PC-3 (cell line): ENCODE data around the gene RXRB. TPM values are rescaled to one million over a fixed set of nuclear protein-coding genes. Genes with fewer than 3 reads are reported as not detected.
"Not testable (repeated sequence)": the region's sequence is repeated elsewhere in the genome, so short reads cannot be mapped to it uniquely, and the experiment has no call there.

Experiments
- ATAC-seq: fragments of 200-7000 bp; cut with Tn5 transposase; 2 replicates; pipeline ENCODE4 v1.9.1; 2020; ENCODE audit warnings: mild to moderate bottlenecking, moderate library complexity
- BruUV-seq: library from RNA; stranded (reverse); fragments of 400-500 nt; replicated peaks from 2 replicates; lab custom pipeline; 2021; lab: Mats Ljungman, UMichigan
- CTCF ChIA-PET: fragments of 300-600 bp; sonication (Branson Sonifier 250); formaldehyde crosslinking; loops from one replicate; lab custom pipeline; 2022; ENCODE audit warnings: antibody characterized with exemption; lab: Charles Lee
- POLR2A ChIA-PET: fragments of 300-600 bp; sonication (Branson Sonifier 250); formaldehyde crosslinking; loops from one replicate; lab custom pipeline; 2022; ENCODE audit warnings: antibody characterized with exemption; ENCODE audit not compliant: unreplicated experiment; lab: Charles Lee
- DNase-seq: peaks from one replicate; pipeline ENCODE4 v3.0.0-alpha.2; 2015
- H2AFZ ChIP-seq: fragments of 300-600 bp; sonication (generic); 2 replicates; pipeline ENCODE4 v1.6.0; 2016; ENCODE audit warnings: antibody characterized with exemption, low read length
- H3F3A ChIP-seq: fragments of 300-600 bp; sonication (generic); one replicate; pipeline ENCODE4 v1.6.0; 2017; ENCODE audit warnings: antibody characterized with exemption, low read length, control low read depth, mild to moderate bottlenecking; ENCODE audit not compliant: unreplicated experiment
- H3K27ac ChIP-seq: fragments of 300-600 bp; sonication (generic); 2 replicates; pipeline ENCODE4 v1.5.1; 2016; ENCODE audit warnings: mild to moderate bottlenecking, low read length
- H3K27me3 ChIP-seq: fragments of 300-600 bp; sonication (generic); 2 replicates; pipeline ENCODE4 v1.6.1; 2016; ENCODE audit warnings: low read length, mixed read lengths
- H3K36me3 ChIP-seq: fragments of 300-600 bp; sonication (generic); 2 replicates; pipeline ENCODE4 v1.6.1; 2016; ENCODE audit warnings: low read depth, mixed run types, low read length, mixed read lengths
- H3K4me1 ChIP-seq: fragments of 300-600 bp; sonication (generic); 2 replicates; pipeline ENCODE4 v1.5.1; 2016; ENCODE audit warnings: low read length; ENCODE audit not compliant: insufficient read depth
- H3K4me2 ChIP-seq: fragments of 300-600 bp; sonication (generic); 2 replicates; pipeline ENCODE4 v1.6.0; 2016; ENCODE audit warnings: low read length
- H3K4me3 ChIP-seq: fragments of 300-600 bp; sonication (generic); 2 replicates; pipeline ENCODE4 v1.5.1; 2016; ENCODE audit warnings: mild to moderate bottlenecking, low read length, mixed read lengths
- H3K79me2 ChIP-seq: fragments of 300-600 bp; sonication (generic); 2 replicates; pipeline ENCODE4 v1.6.1; 2017; ENCODE audit warnings: low read length, mixed read lengths
- H3K9ac ChIP-seq: fragments of 300-600 bp; sonication (generic); 2 replicates; pipeline ENCODE4 v1.6.0; 2016; ENCODE audit warnings: mild to moderate bottlenecking, low read length
- H3K9me2 ChIP-seq: fragments of 300-600 bp; sonication (generic); replicated peaks from 2 replicates; pipeline ENCODE4 v1.6.1; 2016; ENCODE audit warnings: mixed run types, low read length, mixed read lengths
- H3K9me3 ChIP-seq: fragments of 300-600 bp; sonication (generic); 2 replicates; pipeline ENCODE4 v1.6.1; 2016; ENCODE audit warnings: low read length, mixed read lengths
- H4K20me1 ChIP-seq: fragments of 300-600 bp; sonication (generic); 2 replicates; pipeline ENCODE4 v1.6.1; 2016; ENCODE audit warnings: low read length, mixed read lengths
- EZH2 ChIP-seq: fragments of 300-600 bp; sonication (generic); IDR thresholded peaks from one replicate; pipeline ENCODE4 v1.6.1; 2017; ENCODE audit warnings: antibody characterized with exemption, mild to moderate bottlenecking, low read length; ENCODE audit not compliant: unreplicated experiment
- EZH2phosphoT487 ChIP-seq: fragments of 300-600 bp; sonication (generic); IDR thresholded peaks from 2 replicates; pipeline ENCODE4 v1.6.1; 2018; ENCODE audit warnings: mild to moderate bottlenecking, antibody characterized with exemption, low read length, borderline replicate concordance
- intact Hi-C: fragments of 100-400 bp; cut with micrococcal nuclease; formaldehyde crosslinking; loops from 2 replicates; pipeline ENCODE4 v1.9.0; 2023
- total RNA-seq: library from RNA; depleted of rRNA; stranded (reverse); fragments of >200 nt; gene quantifications from 2 replicates; pipeline ENCODE4 v1.2.3, GENCODE V29; 2014
- TF ChIP-seq, protein P1 (sequence below): fragments of 300-600 bp; sonication (generic); conservative IDR thresholded peaks from 2 replicates; pipeline ENCODE4 v1.5.1; 2017; ENCODE audit warnings: antibody characterized with exemption, low read depth, mild to moderate bottlenecking, low read length

The RXRB gene
- total RNA-seq, 1 experiment from 2014 or later: 24.0 TPM

GRCh38 chr6:33151050-33151449, 49.4 kb downstream of the RXRB start:
- no peak for DNase-seq
- BruUV-seq: no TSS peak
- TF ChIP-seq, protein P1, sequence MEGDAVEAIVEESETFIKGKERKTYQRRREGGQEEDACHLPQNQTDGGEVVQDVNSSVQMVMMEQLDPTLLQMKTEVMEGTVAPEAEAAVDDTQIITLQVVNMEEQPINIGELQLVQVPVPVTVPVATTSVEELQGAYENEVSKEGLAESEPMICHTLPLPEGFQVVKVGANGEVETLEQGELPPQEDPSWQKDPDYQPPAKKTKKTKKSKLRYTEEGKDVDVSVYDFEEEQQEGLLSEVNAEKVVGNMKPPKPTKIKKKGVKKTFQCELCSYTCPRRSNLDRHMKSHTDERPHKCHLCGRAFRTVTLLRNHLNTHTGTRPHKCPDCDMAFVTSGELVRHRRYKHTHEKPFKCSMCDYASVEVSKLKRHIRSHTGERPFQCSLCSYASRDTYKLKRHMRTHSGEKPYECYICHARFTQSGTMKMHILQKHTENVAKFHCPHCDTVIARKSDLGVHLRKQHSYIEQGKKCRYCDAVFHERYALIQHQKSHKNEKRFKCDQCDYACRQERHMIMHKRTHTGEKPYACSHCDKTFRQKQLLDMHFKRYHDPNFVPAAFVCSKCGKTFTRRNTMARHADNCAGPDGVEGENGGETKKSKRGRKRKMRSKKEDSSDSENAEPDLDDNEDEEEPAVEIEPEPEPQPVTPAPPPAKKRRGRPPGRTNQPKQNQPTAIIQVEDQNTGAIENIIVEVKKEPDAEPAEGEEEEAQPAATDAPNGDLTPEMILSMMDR: no peak
- TF ChIP-seq EZH2phosphoT487 (no peak), EZH2 (no peak)
- no peaks in the 10 kb centered on the region for H3K4me1 ChIP-seq
- intact Hi-C loops: no loop called here
- no peak overlapping the region for H2AFZ ChIP-seq
- ChIA-PET POLR2A (no interaction called here), CTCF (no interaction called here)
- H3K9me3 ChIP-seq: peaks cover 6% of the 10 kb centered on the region; the same call in 1 of the 2 replicates
- peaks cover 16% of the 10 kb centered on the region for H3K27me3 ChIP-seq
- H3K36me3 ChIP-seq: no peaks in the 10 kb centered on the region
- H3K79me2 ChIP-seq: no peaks in the 10 kb centered on the region
- no peak overlapping the region for H3K27ac ChIP-seq
- H4K20me1 ChIP-seq: no peaks in the 10 kb centered on the region
- no peaks in the 10 kb centered on the region for H3K9me2 ChIP-seq
- no peaks in the 10 kb centered on the region for H3F3A ChIP-seq
- no peak for ATAC-seq
- no peak overlapping the region for H3K9ac ChIP-seq
- H3K4me2 ChIP-seq: no peak overlapping the region
- H3K4me3 ChIP-seq: no peak overlapping the region

- POLR2A ChIA-PET, H3K4me3 ChIP-seq, H3K36me3 ChIP-seq, H3K27ac ChIP-seq, H2AFZ ChIP-seq, H3K9ac ChIP-seq, DNase-seq, H3K9me2 ChIP-seq, BruUV-seq, ATAC-seq, H3K4me1 ChIP-seq, H3K4me2 ChIP-seq, H3K79me2 ChIP-seq, CTCF ChIA-PET, intact Hi-C loops, H3F3A ChIP-seq, H4K20me1 ChIP-seq, H3K9me3 ChIP-seq: not testable (repeated sequence)
- H3K27me3 ChIP-seq: peaks cover 16% of the 10 kb centered on the region
Observed at GRCh38 chr6:33150560-33150959, 49.9 kb downstream of the RXRB start.

GRCh38 chr6:33147807-33148666, 52.4 kb downstream of the RXRB start:
- no peak overlapping the region for H2AFZ ChIP-seq
- POLR2A ChIA-PET: no interaction called here

More at GRCh38 chr6:33147807-33148666, 52.4 kb downstream of the RXRB start:
- intact Hi-C loops: loop anchor here (1.0 to 10.0 kb wide), 4 partner anchors 25 to 263 kb away; no protein-coding TSS in a partner anchor
- no peak for TF ChIP-seq EZH2phosphoT487
- TF ChIP-seq, protein P1: peak; percentile 81
- no peak for TF ChIP-seq EZH2
- H3K4me1 ChIP-seq: no peaks in the 10 kb centered on the region
- no TSS peak for BruUV-seq
- no peaks in the 10 kb centered on the region for H3K9me2 ChIP-seq
- no peaks in the 10 kb centered on the region for H3F3A ChIP-seq
- CTCF ChIA-PET: interaction anchor here (0.6 to 1.0 kb wide), 2 partner anchors 22 to 1934 kb away, joined by 3 to 4 read pairs; no protein-coding TSS in a partner anchor
- H3K9ac ChIP-seq: no peak overlapping the region
- no peak overlapping the region for H3K4me2 ChIP-seq
- H3K4me3 ChIP-seq: no peak overlapping the region
- DNase-seq (peak; percentile 63), ATAC-seq (no peak; the same call in 1 of the 2 replicates)
- no peaks in the 10 kb centered on the region for H4K20me1 ChIP-seq
- H3K36me3 ChIP-seq: no peaks in the 10 kb centered on the region
- no peaks in the 10 kb centered on the region for H3K79me2 ChIP-seq
- H3K9me3 ChIP-seq: peaks cover 6% of the 10 kb centered on the region; the same call in 1 of the 2 replicates
- H3K27ac ChIP-seq: no peak overlapping the region
- peaks cover 21% of the 10 kb centered on the region for H3K27me3 ChIP-seq
